Natural killer cell (primary cell): ENCODE results near the gene OPN3. TPM values are rescaled to one million over a fixed set of nuclear protein-coding genes. Genes with fewer than 3 reads are reported as not detected.

ENCODE experiments used
- ATAC-seq, 3 donors: fragments of 150-1000 bp in 2 of 3; fragments of 200-7000 bp in 1 of 3; cut with Tn5 transposase; 1 replicate in 1 of 3; 2 replicates in 2 of 3; pipeline ENCODE4 v1.10.0; 2021; ENCODE audit warnings: mild to moderate bottlenecking in 2 of 3, moderate library complexity in 2 of 3
- DNase-seq, 2 donors: peaks; one replicate each; pipeline versions ENCODE4 v3.0.0 to v3.0.0-alpha.2; 2013 to 2021; ENCODE audit warnings: mixed read lengths in 1 of 2
- H3K27ac ChIP-seq: one replicate; pipeline ENCODE4 v1.5.1; 2013; ENCODE audit warnings: mild to moderate bottlenecking, low read length
- H3K27me3 ChIP-seq: one replicate; pipeline ENCODE4 v1.6.1; 2013; ENCODE audit warnings: low read length; ENCODE audit not compliant: control insufficient read depth, insufficient read depth
- H3K36me3 ChIP-seq: one replicate; pipeline ENCODE4 v1.6.1; 2013; ENCODE audit warnings: low read length; ENCODE audit not compliant: control insufficient read depth, insufficient read depth
- H3K4me1 ChIP-seq: one replicate; pipeline ENCODE4 v1.6.1; 2013; ENCODE audit warnings: low read length; ENCODE audit not compliant: control insufficient read depth, insufficient read depth
- H3K4me3 ChIP-seq: one replicate; pipeline ENCODE4 v1.5.1; 2013; ENCODE audit warnings: low read length
- H3K9me3 ChIP-seq: one replicate; pipeline ENCODE4 v1.6.1; 2013; ENCODE audit warnings: low read length; ENCODE audit not compliant: control insufficient read depth, insufficient read depth
- H3K27ac Mint-ChIP-seq, 2 donors: one replicate each; pipeline ENCODE4 v1.8.0; 2022; ENCODE audit warnings: mild to moderate bottlenecking in 2 of 2, mixed read lengths in 2 of 2, moderate library complexity in 1 of 2
- H3K27me3 Mint-ChIP-seq, 2 donors: one replicate each; pipeline ENCODE4 v1.8.0; 2022; ENCODE audit warnings: low read depth in 2 of 2, mixed read lengths in 2 of 2
- H3K36me3 Mint-ChIP-seq: one replicate; pipeline ENCODE4 v1.8.0; 2022; ENCODE audit warnings: mixed read lengths
- H3K4me1 Mint-ChIP-seq, 2 donors: one replicate each; pipeline ENCODE4 v1.8.0; 2022; ENCODE audit warnings: mixed read lengths in 2 of 2
- H3K4me3 Mint-ChIP-seq: one replicate; pipeline ENCODE4 v1.8.0; 2022; ENCODE audit warnings: mild to moderate bottlenecking, moderate library complexity, mixed read lengths
- H3K9me3 Mint-ChIP-seq, 2 donors: one replicate each; pipeline ENCODE4 v1.8.0; 2022; ENCODE audit warnings: mixed read lengths in 2 of 2
- WGBS: methylation state at CpG from one replicate; pipeline ENCODE4 v1.1.7; 2013; ENCODE audit warnings: missing lambda C conversion rate; ENCODE audit not compliant: insufficient coverage; 5-methylcytosine and 5-hydroxymethylcytosine counted together
- intact Hi-C: fragments of 100-400 bp; cut with micrococcal nuclease; formaldehyde crosslinking; loops from one replicate; pipeline ENCODE4 v1.14.2; 2022
- total RNA-seq, 4 donors: library from RNA; stranded (reverse); fragments of 120-200 nt in 1 of 4; gene quantifications; one replicate each; pipeline versions ENCODE4 v1.2.3 to v1.2.4, GENCODE V29; 2013 to 2022
- TF ChIP-seq, protein P1 (sequence below): fragments of 200-600 bp; IDR thresholded peaks from one replicate; pipeline ENCODE4 v1.8.0; 2022; ENCODE audit warnings: antibody characterized with exemption

The OPN3 gene
- total RNA-seq, 3 donors from 2014 or later (not counting 1 experiment from before 2014, with no cell fraction given) = 3.9 to 5.1 (median 4.1) TPM

DNA sequence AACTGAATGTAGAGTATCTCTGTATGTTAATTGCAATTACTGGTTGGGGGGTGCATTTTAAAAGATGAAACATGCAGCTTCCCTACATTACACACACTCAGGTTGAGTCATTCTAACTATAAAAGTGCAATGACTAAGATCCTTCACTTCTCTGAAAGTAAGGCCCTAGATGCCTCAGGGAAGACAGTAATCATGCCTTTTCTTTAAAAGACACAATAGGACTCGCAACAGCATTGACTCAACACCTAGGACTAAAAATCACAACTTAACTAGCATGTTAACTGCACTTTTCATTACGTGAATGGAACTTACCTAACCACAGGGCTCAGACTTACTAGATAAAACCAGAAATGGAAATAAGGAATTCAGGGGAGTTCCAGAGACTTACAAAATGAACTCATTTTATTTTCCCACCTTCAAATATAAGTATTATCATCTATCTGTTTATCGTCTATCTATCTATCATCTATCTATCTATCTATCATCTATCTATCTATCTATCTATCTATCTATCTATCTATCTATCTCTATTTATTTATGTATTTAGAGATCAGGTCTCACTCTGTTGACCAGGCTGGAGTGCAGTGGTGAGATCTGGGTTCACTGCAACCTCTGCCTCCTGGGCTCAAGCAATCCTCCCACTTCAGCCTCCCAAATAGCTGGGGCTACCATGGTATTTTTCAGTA is 47.8 kb downstream of the OPN3 start:
- no peak overlapping the region for H3K4me3 Mint-ChIP-seq
- H3K4me1 Mint-ChIP-seq = no peaks in the 10 kb centered on the region
- H3K36me3 Mint-ChIP-seq = no peaks in the 10 kb centered on the region
- intact Hi-C loops = no loop called here
- H3K9me3 ChIP-seq = no peaks in the 10 kb centered on the region
- DNase-seq (no peak), ATAC-seq (no peak)
- 69% methylated on average over 1 of the region's 3 CpGs for WGBS
- no peaks in the 10 kb centered on the region for H3K9me3 Mint-ChIP-seq
- no peaks in the 10 kb centered on the region for H3K4me1 ChIP-seq
- TF ChIP-seq, protein P1, sequence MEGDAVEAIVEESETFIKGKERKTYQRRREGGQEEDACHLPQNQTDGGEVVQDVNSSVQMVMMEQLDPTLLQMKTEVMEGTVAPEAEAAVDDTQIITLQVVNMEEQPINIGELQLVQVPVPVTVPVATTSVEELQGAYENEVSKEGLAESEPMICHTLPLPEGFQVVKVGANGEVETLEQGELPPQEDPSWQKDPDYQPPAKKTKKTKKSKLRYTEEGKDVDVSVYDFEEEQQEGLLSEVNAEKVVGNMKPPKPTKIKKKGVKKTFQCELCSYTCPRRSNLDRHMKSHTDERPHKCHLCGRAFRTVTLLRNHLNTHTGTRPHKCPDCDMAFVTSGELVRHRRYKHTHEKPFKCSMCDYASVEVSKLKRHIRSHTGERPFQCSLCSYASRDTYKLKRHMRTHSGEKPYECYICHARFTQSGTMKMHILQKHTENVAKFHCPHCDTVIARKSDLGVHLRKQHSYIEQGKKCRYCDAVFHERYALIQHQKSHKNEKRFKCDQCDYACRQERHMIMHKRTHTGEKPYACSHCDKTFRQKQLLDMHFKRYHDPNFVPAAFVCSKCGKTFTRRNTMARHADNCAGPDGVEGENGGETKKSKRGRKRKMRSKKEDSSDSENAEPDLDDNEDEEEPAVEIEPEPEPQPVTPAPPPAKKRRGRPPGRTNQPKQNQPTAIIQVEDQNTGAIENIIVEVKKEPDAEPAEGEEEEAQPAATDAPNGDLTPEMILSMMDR = no peak
- H3K27ac Mint-ChIP-seq = no peak overlapping the region
- H3K27me3 ChIP-seq = no peaks in the 10 kb centered on the region
- no peak overlapping the region for H3K27ac ChIP-seq
- H3K36me3 ChIP-seq = peaks cover 3% of the 10 kb centered on the region
- H3K4me3 ChIP-seq = no peak overlapping the region
- no peaks in the 10 kb centered on the region for H3K27me3 Mint-ChIP-seq

- Mint-ChIP-seq H3K27me3 (no peaks in the 10 kb centered on the region), H3K36me3 (no peaks in the 10 kb centered on the region), H3K4me1 (no peaks in the 10 kb centered on the region), H3K27ac (no peak overlapping the region), H3K4me3 (no peak overlapping the region), H3K9me3 (no peaks in the 10 kb centered on the region)
- Histone ChIP-seq H3K4me3 (no peak overlapping the region), H3K9me3 (no peaks in the 10 kb centered on the region), H3K36me3 (peaks cover 3% of the 10 kb centered on the region), H3K27ac (no peak overlapping the region), H3K4me1 (no peaks in the 10 kb centered on the region), H3K27me3 (no peaks in the 10 kb centered on the region)
- intact Hi-C loops = no loop called here
- 92% methylated on average over 3 of the region's 5 CpGs for WGBS
- TF ChIP-seq, protein P1 = no peak
- no peak for ATAC-seq
- no peak for DNase-seq
Observed at GRCh38 chr1:241591736-241592135, 48.4 kb downstream of the OPN3 start.

- H3K9me3 ChIP-seq = no peaks in the 10 kb centered on the region
- no peaks in the 10 kb centered on the region for H3K4me1 ChIP-seq
- intact Hi-C loops = no loop called here
- Mint-ChIP-seq H3K36me3 (no peaks in the 10 kb centered on the region), H3K9me3 (no peaks in the 10 kb centered on the region), H3K4me1 (no peaks in the 10 kb centered on the region), H3K27ac (no peak overlapping the region), H3K4me3 (no peak overlapping the region), H3K27me3 (no peaks in the 10 kb centered on the region)
- no peak overlapping the region for H3K4me3 ChIP-seq
- H3K27ac ChIP-seq = no peak overlapping the region
- TF ChIP-seq, protein P1 = no peak
- DNase-seq = no peak
- peaks cover 3% of the 10 kb centered on the region for H3K36me3 ChIP-seq
- no peaks in the 10 kb centered on the region for H3K27me3 ChIP-seq
- ATAC-seq = no peak
Observed at GRCh38 chr1:241591317-241591716, 48.9 kb downstream of the OPN3 start.

DNA sequence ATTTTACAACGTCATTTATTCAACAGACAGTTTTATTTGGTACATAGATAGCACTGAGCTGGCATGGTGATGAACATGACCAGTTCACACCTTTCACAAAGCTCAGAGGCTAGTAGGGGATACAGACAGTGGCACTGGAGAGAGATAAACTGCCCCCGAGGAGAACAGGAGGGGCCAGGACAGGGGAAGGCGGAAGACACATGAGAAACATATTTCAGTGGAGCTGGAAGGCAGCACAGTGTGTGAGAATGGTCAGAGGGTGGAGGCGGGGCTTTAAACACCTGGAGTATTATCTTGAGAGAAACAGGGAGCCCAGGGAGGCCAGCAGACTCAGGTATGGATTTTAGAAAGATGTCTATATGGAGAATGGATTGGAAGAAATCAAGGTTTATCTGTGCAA is 49.5 kb downstream of the OPN3 start:
- ATAC-seq = no peak
- H3K36me3 Mint-ChIP-seq = no peaks in the 10 kb centered on the region
- H3K9me3 ChIP-seq = no peaks in the 10 kb centered on the region
- H3K9me3 Mint-ChIP-seq = no peaks in the 10 kb centered on the region
- TF ChIP-seq, protein P1 = no peak
- H3K4me3 Mint-ChIP-seq = no peak overlapping the region
- H3K27ac Mint-ChIP-seq = no peak overlapping the region
- no peaks in the 10 kb centered on the region for H3K4me1 Mint-ChIP-seq
- H3K27ac ChIP-seq = no peak overlapping the region
- H3K36me3 ChIP-seq = peaks cover 3% of the 10 kb centered on the region
- no peak for DNase-seq
- H3K4me3 ChIP-seq = no peak overlapping the region
- no peaks in the 10 kb centered on the region for H3K27me3 ChIP-seq
- intact Hi-C loops = no loop called here
- H3K4me1 ChIP-seq = no peaks in the 10 kb centered on the region
- WGBS = 82% methylated on average over 4 of the region's 4 CpGs
- no peaks in the 10 kb centered on the region for H3K27me3 Mint-ChIP-seq
